HepG2 (cell line): ENCODE measurements around the gene DPH1. TPM values are rescaled to one million over a fixed set of nuclear protein-coding genes. Genes with fewer than 3 reads are reported as not detected.

Experiments
- ATAC-seq: fragments of 200-7000 bp; cut with Tn5 transposase; 3 replicates; pipeline ENCODE4 v1.9.1; 2020; ENCODE audit warnings: mild to moderate bottlenecking, moderate library complexity
- BruUV-seq: library from RNA; stranded (reverse); fragments of 400-500 nt; replicated peaks from 2 replicates; lab custom pipeline; 2021; lab: Mats Ljungman, UMichigan
- CTCF ChIA-PET: fragments of 300-600 bp; formaldehyde crosslinking; extraction: SDS; loops from one replicate; lab custom pipeline; 2021; ENCODE audit warnings: low total read pairs, inconsistent platforms, low intra/inter-chr PET ratio; lab: Yijun Ruan, JAX
- POLR2A ChIA-PET: fragments of 350-600 bp; sonication (Branson Sonifier 250); formaldehyde crosslinking; loops from one replicate; lab custom pipeline; 2020; ENCODE audit warnings: antibody characterized with exemption, inconsistent platforms; lab: Yijun Ruan, JAX
- DNase-seq: peaks from one replicate; pipeline ENCODE4 v3.0.0-alpha.2; 2015; ENCODE audit warnings: low spot score
- FAIRE-seq: peaks from 3 replicates; lab custom pipeline; 2011; peaks lifted over from hg19 to GRCh38; lab: Jason Lieb, UNC
- H2AFZ ChIP-seq: one replicate; pipeline ENCODE4 v1.6.1; 2011; ENCODE audit warnings: low read length, inconsistent platforms
- H3K27ac ChIP-seq: fragments of 300-600 bp; 3 replicates; pipeline ENCODE4 v1.8.0; 2011; ENCODE audit warnings: mixed run types, mild to moderate bottlenecking, mixed read lengths, low read length, inconsistent platforms; ENCODE audit not compliant: insufficient read depth; ENCODE audit errors: extremely low read length
- H3K27me3 ChIP-seq, 2 experiments: fragments of 200-600 bp in 1 of 2; 2 replicates in 1 of 2; 3 replicates in 1 of 2; pipeline versions ENCODE4 v1.6.0 to v1.8.0; 2011; ENCODE audit warnings: low read length in 2 of 2, mild to moderate bottlenecking in 2 of 2, moderate library complexity in 2 of 2, inconsistent platforms in 1 of 2; ENCODE audit not compliant: insufficient read depth in 2 of 2, control insufficient read depth in 1 of 2
- H3K36me3 ChIP-seq, 2 experiments: fragments of 200-600 bp in 1 of 2; replicated peaks in 1 of 2; 2 replicates in 1 of 2; 3 replicates in 1 of 2; pipeline versions ENCODE4 v1.5.1 to v1.8.0; 2011; ENCODE audit warnings: low read length in 2 of 2, inconsistent platforms in 1 of 2; ENCODE audit not compliant: insufficient read depth in 2 of 2, control insufficient read depth in 1 of 2
- H3K4me1 ChIP-seq: 2 replicates; pipeline ENCODE4 v1.5.1; 2012; ENCODE audit warnings: low read length, inconsistent platforms; ENCODE audit not compliant: insufficient read depth
- H3K4me2 ChIP-seq: 2 replicates; pipeline ENCODE4 v1.6.0; 2011; ENCODE audit warnings: low read depth, low read length, inconsistent platforms
- H3K4me3 ChIP-seq, 3 experiments: fragments of 200-600 bp in 1 of 3; sonication (generic), shearing (Covaris generic) in 1 of 3; replicated peaks in 1 of 3; 2 replicates each; pipeline ENCODE4 v1.5.1; 2011 to 2016; ENCODE audit warnings: low read length in 3 of 3, inconsistent platforms in 2 of 3, low read depth in 2 of 3, mild to moderate bottlenecking in 2 of 3, control low read depth in 1 of 3, mixed read lengths in 1 of 3; ENCODE audit not compliant: insufficient read depth in 1 of 3
- H3K79me2 ChIP-seq: one replicate; pipeline ENCODE4 v1.6.1; 2011; ENCODE audit warnings: low read length, inconsistent platforms; ENCODE audit not compliant: insufficient read depth
- H3K9ac ChIP-seq: 2 replicates; pipeline ENCODE4 v1.6.0; 2011; ENCODE audit warnings: mild to moderate bottlenecking, low read depth, low read length, inconsistent platforms; ENCODE audit not compliant: insufficient read depth
- H3K9me3 ChIP-seq: 2 replicates; pipeline ENCODE4 v1.5.1; 2012; ENCODE audit warnings: mild to moderate bottlenecking, low read length
- H4K20me1 ChIP-seq: 2 replicates; pipeline ENCODE4 v1.6.0; 2011; ENCODE audit warnings: inconsistent platforms, mild to moderate bottlenecking, low read length, moderate library complexity; ENCODE audit not compliant: insufficient read depth
- ARNTL ChIP-seq: sonication (generic); formaldehyde crosslinking; IDR thresholded peaks from 2 replicates; pipeline ENCODE4 v1.4.0; 2020; ENCODE audit warnings: mild to moderate bottlenecking, missing genetic modification reagents
- FOXA3 ChIP-seq: IDR thresholded peaks from 2 replicates; pipeline ENCODE4 v1.6.1; 2016; ENCODE audit warnings: missing genetic modification reagents, missing compliant biosample characterization
- HNRNPK ChIP-seq: fragments of 200-400 bp; formaldehyde crosslinking; IDR thresholded peaks from 2 replicates; pipeline ENCODE4 v1.6.1; 2018; ENCODE audit warnings: low read length, low read depth, moderate library complexity, mild to moderate bottlenecking; ENCODE audit not compliant: poor library complexity, severe bottlenecking
- MED13 ChIP-seq: sonication (generic); formaldehyde crosslinking; IDR thresholded peaks from 2 replicates; pipeline ENCODE4 v1.5.0; 2020; ENCODE audit warnings: missing genetic modification reagents
- ZBTB20 ChIP-seq: sonication (generic); formaldehyde crosslinking; IDR thresholded peaks from 2 replicates; pipeline ENCODE4 v1.8.1; 2023; ENCODE audit warnings: missing genetic modification reagents, low read depth, mild to moderate bottlenecking, borderline replicate concordance
- ZNF232 ChIP-seq: sonication (generic); formaldehyde crosslinking; IDR thresholded peaks from 2 replicates; pipeline ENCODE4 v1.4.0; 2020; ENCODE audit warnings: missing genetic modification reagents, borderline replicate concordance
- ZNF430 ChIP-seq: sonication (generic); formaldehyde crosslinking; IDR thresholded peaks from 2 replicates; pipeline ENCODE4 v1.9.0; 2021; ENCODE audit warnings: mild to moderate bottlenecking, missing genetic modification reagents
- ZNF484 ChIP-seq: sonication (generic); formaldehyde crosslinking; IDR thresholded peaks from 2 replicates; pipeline ENCODE4 v1.5.1; 2020; ENCODE audit warnings: mild to moderate bottlenecking, low read depth, missing genetic modification reagents, borderline replicate concordance
- ZNF570 ChIP-seq: sonication (generic); formaldehyde crosslinking; IDR thresholded peaks from 2 replicates; pipeline ENCODE4 v1.4.0; 2020; ENCODE audit warnings: mild to moderate bottlenecking, missing genetic modification reagents, borderline replicate concordance
- ZNF776 ChIP-seq: sonication (generic); formaldehyde crosslinking; IDR thresholded peaks from 2 replicates; pipeline ENCODE4 v1.4.0; 2020; ENCODE audit warnings: mild to moderate bottlenecking, missing genetic modification reagents
- ZNF816 ChIP-seq: sonication (generic); formaldehyde crosslinking; IDR thresholded peaks from 2 replicates; pipeline ENCODE4 v1.8.0; 2022; ENCODE audit warnings: missing genetic modification reagents, mild to moderate bottlenecking, borderline replicate concordance
- WGBS: methylation state at CpG from one replicate; pipeline ENCODE4 v1.1.6; 2017; ENCODE audit warnings: low lambda C conversion rate; 5-methylcytosine and 5-hydroxymethylcytosine counted together
- in situ Hi-C: cut with HindIII; loops from 2 replicates; pipeline ENCODE4 v1.10.0; 2017; ENCODE audit warnings: low pct_unique_long_range_greater_than_20kb; ENCODE audit not compliant: extremely low pct_ligation_motif_present
- intact Hi-C: fragments of 100-400 bp; cut with micrococcal nuclease; formaldehyde crosslinking; loops from one replicate; pipeline ENCODE4 v1.10.0; 2022; ENCODE audit not compliant: unreplicated experiment
- polyA plus RNA-seq, 8 experiments: library from polyadenylated mRNA; depleted of rRNA in 3 of 8; stranded (reverse) in 7 of 8; unstranded in 1 of 8; fragments of >200 nt; fragmentation: Illumina TruSeq in 4 of 8; extraction: Trizol in 4 of 8; gene quantifications; 2 replicates each; pipeline versions ENCODE4 v1.2.1 to v1.2.3, GENCODE V29; 2011 to 2016; ENCODE audit warnings: low read depth in 4 of 8, missing spikeins in 1 of 8, mixed read lengths in 1 of 8; ENCODE audit not compliant: insufficient read depth in 1 of 8
- total RNA-seq, 5 experiments: library from RNA; depleted of rRNA; stranded (reverse); fragments of >200 nt; fragmentation: Illumina TruSeq; extraction: Trizol; gene quantifications; 2 replicates each; pipeline ENCODE4 v1.2.3, GENCODE V29; 2016; ENCODE audit warnings: low read depth in 1 of 5
- TF ChIP-seq, protein P1 (sequence below): sonication (generic); formaldehyde crosslinking; IDR thresholded peaks from 2 replicates; pipeline ENCODE4 v1.4.0; 2020; ENCODE audit warnings: missing genetic modification reagents

The DPH1 gene
- total and polyA plus RNA-seq, 2 of the 13 experiments (the other 11 are each of a cell fraction or from before 2014, with no cell fraction given) = 25.3 to 42.8 TPM

DNA sequence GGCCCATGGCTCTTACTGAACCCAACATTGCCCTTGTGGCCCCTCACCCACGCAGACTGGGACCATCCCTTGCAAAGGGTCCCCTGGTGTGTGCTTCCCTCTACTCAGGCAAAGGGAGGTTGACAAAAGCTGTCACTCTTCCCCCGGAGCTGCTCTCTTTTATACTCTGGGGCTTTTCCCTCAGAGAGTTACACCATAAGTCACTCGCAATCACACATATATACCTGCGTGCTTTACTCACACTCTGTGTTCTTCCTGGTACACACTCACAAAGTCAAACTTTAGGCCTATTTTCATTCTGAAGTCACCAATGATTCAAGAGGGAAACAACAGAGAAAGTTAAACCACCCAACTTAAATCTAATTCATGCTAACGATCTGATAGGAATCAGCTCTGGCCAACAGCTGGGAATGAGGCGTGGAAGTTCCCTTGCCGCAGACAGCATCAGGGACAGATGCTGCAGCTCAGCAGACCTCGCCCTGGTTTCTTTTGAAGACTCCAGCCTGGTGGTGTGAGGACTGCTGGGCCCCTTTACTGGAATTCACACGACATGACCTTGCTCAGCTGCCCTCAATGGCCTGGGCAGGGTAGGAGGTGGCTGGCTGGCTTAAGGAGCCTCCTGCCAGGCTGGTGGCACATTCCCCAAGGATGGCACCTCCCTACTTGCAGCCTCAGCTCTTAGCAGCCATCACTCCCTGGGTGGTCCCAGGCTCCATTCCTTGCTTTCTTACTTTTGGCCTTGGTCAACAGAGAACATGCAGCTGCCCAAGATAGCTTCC is 52.2 kb downstream of the DPH1 start:
- CTCF ChIA-PET = no interaction called here
- DNase-seq = no peak
- no TSS peak for BruUV-seq
- Histone ChIP-seq H3K9me3 (no peaks in the 10 kb centered on the region), H4K20me1 (no peaks in the 10 kb centered on the region), H3K4me3 (no peak overlapping the region), H3K4me2 (no peak overlapping the region), H3K4me1 (peaks cover 24% of the 10 kb centered on the region), H3K27me3 (no peaks in the 10 kb centered on the region), H3K9ac (no peak overlapping the region), H3K27ac (no peak overlapping the region)
- no peak for ATAC-seq
- no peak for FAIRE-seq
- intact Hi-C loops = no loop called here
- WGBS = 90% methylated on average over 9 of the region's 9 CpGs
- in situ Hi-C loops = no loop called here
- no peak for TF ChIP-seq ZNF776 (CRISPR knock-in tag)
- TF ChIP-seq HNRNPK = no peak
- no peak for TF ChIP-seq ZNF232
- TF ChIP-seq ZNF816 (CRISPR knock-in tag) = no peak
- TF ChIP-seq ZNF570 = no peak
- no peak for TF ChIP-seq ZNF484
- TF ChIP-seq ARNTL (CRISPR knock-in tag) = no peak
- TF ChIP-seq ZNF430 (CRISPR knock-in tag) = no peak
- no peak for TF ChIP-seq MED13 (CRISPR knock-in tag)
- TF ChIP-seq ZBTB20 (CRISPR knock-in tag) = no peak
- TF ChIP-seq, protein P1, sequence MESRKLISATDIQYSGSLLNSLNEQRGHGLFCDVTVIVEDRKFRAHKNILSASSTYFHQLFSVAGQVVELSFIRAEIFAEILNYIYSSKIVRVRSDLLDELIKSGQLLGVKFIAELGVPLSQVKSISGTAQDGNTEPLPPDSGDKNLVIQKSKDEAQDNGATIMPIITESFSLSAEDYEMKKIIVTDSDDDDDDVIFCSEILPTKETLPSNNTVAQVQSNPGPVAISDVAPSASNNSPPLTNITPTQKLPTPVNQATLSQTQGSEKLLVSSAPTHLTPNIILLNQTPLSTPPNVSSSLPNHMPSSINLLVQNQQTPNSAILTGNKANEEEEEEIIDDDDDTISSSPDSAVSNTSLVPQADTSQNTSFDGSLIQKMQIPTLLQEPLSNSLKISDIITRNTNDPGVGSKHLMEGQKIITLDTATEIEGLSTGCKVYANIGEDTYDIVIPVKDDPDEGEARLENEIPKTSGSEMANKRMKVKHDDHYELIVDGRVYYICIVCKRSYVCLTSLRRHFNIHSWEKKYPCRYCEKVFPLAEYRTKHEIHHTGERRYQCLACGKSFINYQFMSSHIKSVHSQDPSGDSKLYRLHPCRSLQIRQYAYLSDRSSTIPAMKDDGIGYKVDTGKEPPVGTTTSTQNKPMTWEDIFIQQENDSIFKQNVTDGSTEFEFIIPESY (CRISPR knock-in tag) = no peak
- TF ChIP-seq FOXA3 = no peak
- TF ChIP-seq, all 625 proteins: peak for 0
- POLR2A ChIA-PET = no interaction called here
- H3K79me2 ChIP-seq = no peaks in the 10 kb centered on the region
- peaks cover 12 to 36% of the 10 kb centered on the region in 2 experiments; a peak in 4 of 5 replicates for H3K36me3 ChIP-seq
- no peak overlapping the region for H2AFZ ChIP-seq
